Measurements from ENCODE around the gene GMCL2. TPM values are rescaled to one million over a fixed set of nuclear protein-coding genes. Genes with fewer than 3 reads are reported as not detected.

Gene GMCL2
- total and polyA plus RNA-seq, 2 experiments from 2014 or later: 0.07 TPM; not detected in 1

DNA sequence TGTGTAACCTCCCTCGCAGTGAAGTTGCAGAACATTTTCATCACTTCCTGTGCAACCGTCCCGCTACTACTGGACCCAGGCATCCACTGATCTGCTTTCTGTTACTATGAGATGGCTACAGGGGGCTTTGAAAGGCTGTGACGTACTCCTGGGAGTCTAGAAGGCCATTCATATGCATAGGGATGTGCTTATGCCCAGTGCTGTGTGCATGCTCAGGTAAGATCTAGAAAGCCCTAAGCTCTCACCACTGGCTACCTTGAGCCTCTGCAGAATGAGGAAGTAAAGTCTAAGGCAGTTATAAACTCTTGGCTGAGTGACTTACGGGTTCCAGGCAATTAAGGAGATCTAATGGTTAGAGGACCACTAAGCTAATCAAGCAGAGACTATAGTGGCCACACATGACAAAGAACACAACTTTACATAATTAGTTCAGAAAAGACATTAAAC is 28.9 kb upstream of the GMCL2 start (continued):
- TF ChIP-seq, protein P1, sequence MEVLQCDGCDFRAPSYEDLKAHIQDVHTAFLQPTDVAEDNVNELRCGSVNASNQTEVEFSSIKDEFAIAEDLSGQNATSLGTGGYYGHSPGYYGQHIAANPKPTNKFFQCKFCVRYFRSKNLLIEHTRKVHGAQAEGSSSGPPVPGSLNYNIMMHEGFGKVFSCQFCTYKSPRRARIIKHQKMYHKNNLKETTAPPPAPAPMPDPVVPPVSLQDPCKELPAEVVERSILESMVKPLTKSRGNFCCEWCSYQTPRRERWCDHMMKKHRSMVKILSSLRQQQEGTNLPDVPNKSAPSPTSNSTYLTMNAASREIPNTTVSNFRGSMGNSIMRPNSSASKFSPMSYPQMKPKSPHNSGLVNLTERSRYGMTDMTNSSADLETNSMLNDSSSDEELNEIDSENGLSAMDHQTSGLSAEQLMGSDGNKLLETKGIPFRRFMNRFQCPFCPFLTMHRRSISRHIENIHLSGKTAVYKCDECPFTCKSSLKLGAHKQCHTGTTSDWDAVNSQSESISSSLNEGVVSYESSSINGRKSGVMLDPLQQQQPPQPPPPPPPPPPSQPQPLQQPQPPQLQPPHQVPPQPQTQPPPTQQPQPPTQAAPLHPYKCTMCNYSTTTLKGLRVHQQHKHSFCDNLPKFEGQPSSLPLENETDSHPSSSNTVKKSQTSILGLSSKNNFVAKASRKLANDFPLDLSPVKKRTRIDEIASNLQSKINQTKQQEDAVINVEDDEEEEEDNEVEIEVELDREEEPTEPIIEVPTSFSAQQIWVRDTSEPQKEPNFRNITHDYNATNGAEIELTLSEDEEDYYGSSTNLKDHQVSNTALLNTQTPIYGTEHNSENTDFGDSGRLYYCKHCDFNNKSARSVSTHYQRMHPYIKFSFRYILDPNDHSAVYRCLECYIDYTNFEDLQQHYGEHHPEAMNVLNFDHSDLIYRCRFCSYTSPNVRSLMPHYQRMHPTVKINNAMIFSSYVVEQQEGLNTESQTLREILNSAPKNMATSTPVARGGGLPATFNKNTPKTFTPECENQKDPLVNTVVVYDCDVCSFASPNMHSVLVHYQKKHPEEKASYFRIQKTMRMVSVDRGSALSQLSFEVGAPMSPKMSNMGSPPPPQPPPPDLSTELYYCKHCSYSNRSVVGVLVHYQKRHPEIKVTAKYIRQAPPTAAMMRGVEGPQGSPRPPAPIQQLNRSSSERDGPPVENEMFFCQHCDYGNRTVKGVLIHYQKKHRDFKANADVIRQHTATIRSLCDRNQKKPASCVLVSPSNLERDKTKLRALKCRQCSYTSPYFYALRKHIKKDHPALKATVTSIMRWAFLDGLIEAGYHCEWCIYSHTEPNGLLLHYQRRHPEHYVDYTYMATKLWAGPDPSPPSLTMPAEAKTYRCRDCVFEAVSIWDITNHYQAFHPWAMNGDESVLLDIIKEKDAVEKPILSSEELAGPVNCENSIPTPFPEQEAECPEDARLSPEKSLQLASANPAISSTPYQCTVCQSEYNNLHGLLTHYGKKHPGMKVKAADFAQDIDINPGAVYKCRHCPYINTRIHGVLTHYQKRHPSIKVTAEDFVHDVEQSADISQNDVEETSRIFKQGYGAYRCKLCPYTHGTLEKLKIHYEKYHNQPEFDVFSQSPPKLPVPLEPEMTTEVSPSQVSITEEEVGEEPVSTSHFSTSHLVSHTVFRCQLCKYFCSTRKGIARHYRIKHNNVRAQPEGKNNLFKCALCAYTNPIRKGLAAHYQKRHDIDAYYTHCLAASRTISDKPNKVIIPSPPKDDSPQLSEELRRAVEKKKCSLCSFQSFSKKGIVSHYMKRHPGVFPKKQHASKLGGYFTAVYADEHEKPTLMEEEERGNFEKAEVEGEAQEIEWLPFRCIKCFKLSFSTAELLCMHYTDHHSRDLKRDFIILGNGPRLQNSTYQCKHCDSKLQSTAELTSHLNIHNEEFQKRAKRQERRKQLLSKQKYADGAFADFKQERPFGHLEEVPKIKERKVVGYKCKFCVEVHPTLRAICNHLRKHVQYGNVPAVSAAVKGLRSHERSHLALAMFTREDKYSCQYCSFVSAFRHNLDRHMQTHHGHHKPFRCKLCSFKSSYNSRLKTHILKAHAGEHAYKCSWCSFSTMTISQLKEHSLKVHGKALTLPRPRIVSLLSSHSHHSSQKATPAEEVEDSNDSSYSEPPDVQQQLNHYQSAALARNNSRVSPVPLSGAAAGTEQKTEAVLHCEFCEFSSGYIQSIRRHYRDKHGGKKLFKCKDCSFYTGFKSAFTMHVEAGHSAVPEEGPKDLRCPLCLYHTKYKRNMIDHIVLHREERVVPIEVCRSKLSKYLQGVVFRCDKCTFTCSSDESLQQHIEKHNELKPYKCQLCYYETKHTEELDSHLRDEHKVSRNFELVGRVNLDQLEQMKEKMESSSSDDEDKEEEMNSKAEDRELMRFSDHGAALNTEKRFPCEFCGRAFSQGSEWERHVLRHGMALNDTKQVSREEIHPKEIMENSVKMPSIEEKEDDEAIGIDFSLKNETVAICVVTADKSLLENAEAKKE (CRISPR knock-in tag; IDR thresholded peaks at IDR 0.05): no peak
- TF ChIP-seq CREB1 (CRISPR knock-in tag; IDR thresholded peaks at IDR 0.05; ENCODE audit: low read depth) (no peak), EZH2phosphoT487 (IDR thresholded peaks at IDR 0.05; ENCODE audit: unreplicated experiment) (no peak), POLR2AphosphoS5 (IDR thresholded peaks at IDR 0.05; ENCODE audit: low read depth) (no peak), STAT1 (IDR thresholded peaks at IDR 0.05; ENCODE audit: unreplicated experiment) (no peak), EZH2 (IDR thresholded peaks at IDR 0.05; ENCODE audit: low read depth, unreplicated experiment) (no peak), JUNB (IDR thresholded peaks at IDR 0.05; ENCODE audit: unreplicated experiment) (no peak)

GRCh38 chr5:178215280-178216002 is 28.3 kb upstream of the GMCL2 start:
- H3K79me2 ChIP-seq (replicated peaks; ENCODE audit: insufficient read depth): no peaks in the 10 kb centered on the region
- H3K36me3 ChIP-seq (ENCODE audit: insufficient read depth): peaks cover 27% of the 10 kb centered on the region
- Mint-ChIP-seq H3K36me3 (ENCODE audit: low read depth) (peaks cover 89% of the 10 kb centered on the region), H3K27ac (no peak overlapping the region), H3K9me3 (no peaks in the 10 kb centered on the region), H3K4me3 (no peak overlapping the region), H3K27me3 (ENCODE audit: insufficient read depth, low read depth, poor library complexity) (peaks cover 24% of the 10 kb centered on the region), H3K4me1 (peaks cover 19% of the 10 kb centered on the region)
- H4K20me1 ChIP-seq (replicated peaks; ENCODE audit: insufficient read depth): peaks cover 26% of the 10 kb centered on the region
- H3K27ac ChIP-seq (ENCODE audit: low read depth): no peak overlapping the region
- H3K9me2 ChIP-seq (ENCODE audit: insufficient read depth): no peaks in the 10 kb centered on the region
- no peak overlapping the region for H2AFZ ChIP-seq
- H3K4me1 ChIP-seq (ENCODE audit: insufficient read depth): peaks cover 7% of the 10 kb centered on the region; the same call in 1 of the 2 replicates
- no peak overlapping the region for H3K4me2 ChIP-seq
- H3K27me3 ChIP-seq (ENCODE audit: insufficient read depth): no peaks in the 10 kb centered on the region
- DNase-seq (ENCODE audit: low spot score): no peak
- ATAC-seq: peak; percentile 2
- H3F3A ChIP-seq (replicated peaks; ENCODE audit: low read depth): peaks cover 52% of the 10 kb centered on the region
- no peak overlapping the region for H3K4me3 ChIP-seq
- TF ChIP-seq JUNB (IDR thresholded peaks at IDR 0.05; ENCODE audit: unreplicated experiment) (no peak), EZH2 (IDR thresholded peaks at IDR 0.05; ENCODE audit: low read depth, unreplicated experiment) (no peak), POLR2AphosphoS5 (IDR thresholded peaks at IDR 0.05; ENCODE audit: low read depth) (no peak)
- TF ChIP-seq, protein P1 (CRISPR knock-in tag; IDR thresholded peaks at IDR 0.05): no peak

Data from GM23338 (cell line).